CD4-positive, alpha-beta memory T cell (primary cell): Measurements from ENCODE around the gene METTL23. TPM values are rescaled to one million over a fixed set of nuclear protein-coding genes. Genes with fewer than 3 reads are reported as not detected.

ENCODE experiments used
- CTCF ChIA-PET: fragments of 350-600 bp; sonication (Branson Sonifier 250); formaldehyde crosslinking; loops from one replicate; lab custom pipeline; 2021; ENCODE audit warnings: inconsistent platforms; ENCODE audit not compliant: partially characterized antibody; lab: Charles Lee
- POLR2A ChIA-PET: fragments of 350-600 bp; sonication (Branson Sonifier 250); formaldehyde crosslinking; loops from one replicate; lab custom pipeline; 2021; ENCODE audit not compliant: partially characterized antibody; lab: Charles Lee
- DNase-seq, 5 donors: peaks; one replicate each; pipeline versions ENCODE4 v3.0.0 to v3.0.0-alpha.2; 2020 to 2022; ENCODE audit warnings: mixed read lengths in 1 of 5
- H3K27ac ChIP-seq: one replicate; pipeline ENCODE4 v1.7.0; 2013; ENCODE audit warnings: low read depth, low read length
- H3K27me3 ChIP-seq: 2 replicates; pipeline ENCODE4 v1.7.0; 2013; ENCODE audit warnings: mild to moderate bottlenecking, low read length, moderate library complexity; ENCODE audit not compliant: insufficient read depth
- H3K36me3 ChIP-seq: 2 replicates; pipeline ENCODE4 v1.7.0; 2013; ENCODE audit warnings: mild to moderate bottlenecking, low read length, moderate library complexity; ENCODE audit not compliant: insufficient read depth
- H3K4me1 ChIP-seq: 2 replicates; pipeline ENCODE4 v1.7.0; 2013; ENCODE audit warnings: mild to moderate bottlenecking, low read length, moderate library complexity; ENCODE audit not compliant: insufficient read depth
- H3K4me3 ChIP-seq, 2 donors: one replicate each; pipeline ENCODE4 v1.7.0; 2013; ENCODE audit warnings: low read length in 2 of 2, mild to moderate bottlenecking in 1 of 2
- H3K9me3 ChIP-seq, 2 donors: one replicate each; pipeline ENCODE4 v1.7.0; 2013; ENCODE audit warnings: low read length in 2 of 2, control low read depth in 1 of 2; ENCODE audit not compliant: control insufficient read depth in 1 of 2
- H3K27ac Mint-ChIP-seq, 7 donors: one replicate each; pipeline ENCODE4 v1.8.0; 2020 to 2021; ENCODE audit warnings: mixed read lengths in 7 of 7, mild to moderate bottlenecking in 6 of 7, inconsistent platforms in 3 of 7, moderate library complexity in 3 of 7
- H3K27me3 Mint-ChIP-seq, 2 donors: one replicate each; pipeline ENCODE4 v1.8.0; 2020 to 2021; ENCODE audit warnings: mixed read lengths in 2 of 2
- H3K36me3 Mint-ChIP-seq, 2 donors: one replicate each; pipeline ENCODE4 v1.8.0; 2020 to 2021; ENCODE audit warnings: mixed read lengths in 2 of 2, inconsistent platforms in 1 of 2, mild to moderate bottlenecking in 1 of 2
- H3K4me1 Mint-ChIP-seq, 4 donors: one replicate each; pipeline ENCODE4 v1.8.0; 2020 to 2021; ENCODE audit warnings: mixed read lengths in 4 of 4, mild to moderate bottlenecking in 1 of 4
- H3K4me3 Mint-ChIP-seq, 8 donors: one replicate each; pipeline ENCODE4 v1.8.0; 2020 to 2021; ENCODE audit warnings: mixed read lengths in 8 of 8, mild to moderate bottlenecking in 7 of 8, moderate library complexity in 6 of 8, inconsistent platforms in 3 of 8
- H3K9me3 Mint-ChIP-seq, 8 donors: one replicate each; pipeline ENCODE4 v1.8.0; 2020 to 2021; ENCODE audit warnings: mixed read lengths in 8 of 8, mild to moderate bottlenecking in 5 of 8, inconsistent platforms in 3 of 8, moderate library complexity in 1 of 8
- intact Hi-C: fragments of 100-400 bp; cut with micrococcal nuclease; formaldehyde crosslinking; loops from one replicate; pipeline ENCODE4 v1.15.1; 2023
- polyA plus RNA-seq, 2 donors: library from polyadenylated mRNA; unstranded; fragments of 300-500 nt; fragmentation: Illumina TruSeq; gene quantifications; one replicate each; pipeline ENCODE4 v1.2.3, GENCODE V29; 2021
- total RNA-seq, 2 experiments: library from RNA; stranded (reverse); gene quantifications; one replicate each; pipeline ENCODE4 v1.2.3, GENCODE V29; 2021

METTL23 gene
- total and polyA plus RNA-seq, 4 experiments from 2014 or later: 75.5 to 156 (median 108) TPM

GRCh38 chr17:76686538-76687297 is 39.9 kb upstream of the METTL23 start:
- no peaks in the 10 kb centered on the region for H3K9me3 ChIP-seq
- no peaks in the 10 kb centered on the region for H3K36me3 ChIP-seq
- POLR2A ChIA-PET: no interaction called here
- CTCF ChIA-PET: interaction anchor here (1.3 kb wide), 1 partner anchor 164 kb away, joined by 5 read pairs; no protein-coding TSS in a partner anchor
- intact Hi-C loops: no loop called here
- peaks cover 3 to 8% (median 4%) of the 10 kb centered on the region in 4 donors for H3K4me1 Mint-ChIP-seq
- no peaks in the 10 kb centered on the region for H3K9me3 Mint-ChIP-seq
- H3K27ac Mint-ChIP-seq: no peak overlapping the region
- DNase-seq: no peak
- H3K27ac ChIP-seq: no peak overlapping the region
- H3K4me3 Mint-ChIP-seq: no peak overlapping the region
- no peak overlapping the region for H3K4me3 ChIP-seq
- no peaks in the 10 kb centered on the region for H3K27me3 ChIP-seq
- no peaks in the 10 kb centered on the region for H3K36me3 Mint-ChIP-seq
- peaks cover 13% of the 10 kb centered on the region for H3K4me1 ChIP-seq
- peaks cover 0 to 3% of the 10 kb centered on the region in 2 donors for H3K27me3 Mint-ChIP-seq

DNA sequence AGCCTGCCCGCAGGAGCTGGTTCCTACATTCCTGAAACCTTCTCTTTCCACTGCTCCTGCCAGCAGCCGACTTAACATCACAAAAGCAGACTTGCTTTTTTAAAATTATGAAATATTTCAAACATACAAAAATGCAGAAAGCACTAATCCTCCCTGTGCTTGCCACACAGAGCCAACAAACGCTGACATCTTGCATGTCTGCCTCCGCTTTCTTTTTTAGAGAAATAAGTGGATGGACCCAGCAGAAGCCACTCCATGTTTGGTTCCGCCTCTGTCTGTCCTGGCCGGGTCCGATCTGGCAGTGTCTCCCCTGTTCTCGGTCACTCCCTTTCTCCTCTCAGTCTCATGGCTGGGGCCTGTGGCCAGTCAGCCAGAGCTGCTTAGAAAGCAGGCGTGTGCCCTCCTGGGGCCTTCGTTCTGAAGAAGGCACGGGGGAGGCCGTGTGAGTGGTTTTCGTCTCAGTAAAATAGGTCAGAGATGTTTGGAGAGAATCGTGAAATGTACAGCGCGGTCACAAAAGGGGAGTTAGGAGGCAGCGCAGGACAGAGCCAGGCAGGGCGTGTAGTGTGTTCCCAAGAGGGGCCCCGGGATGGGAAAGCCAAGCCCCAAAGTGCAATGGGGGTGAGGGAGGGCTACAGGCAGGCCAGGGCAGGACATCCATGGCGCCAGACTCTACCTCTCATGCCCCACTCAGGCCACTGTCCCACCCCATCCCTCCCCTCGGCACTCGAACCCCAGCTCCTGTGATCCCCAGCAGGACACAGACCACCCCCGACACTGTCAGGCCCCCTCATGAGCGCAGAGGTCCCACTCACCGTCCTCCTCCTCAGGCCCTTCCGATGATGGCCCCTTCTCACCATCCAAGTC is 39.1 kb upstream of the METTL23 start:
- H3K4me3 Mint-ChIP-seq: no peak overlapping the region
- POLR2A ChIA-PET: no interaction called here
- intact Hi-C loops: no loop called here

DNA sequence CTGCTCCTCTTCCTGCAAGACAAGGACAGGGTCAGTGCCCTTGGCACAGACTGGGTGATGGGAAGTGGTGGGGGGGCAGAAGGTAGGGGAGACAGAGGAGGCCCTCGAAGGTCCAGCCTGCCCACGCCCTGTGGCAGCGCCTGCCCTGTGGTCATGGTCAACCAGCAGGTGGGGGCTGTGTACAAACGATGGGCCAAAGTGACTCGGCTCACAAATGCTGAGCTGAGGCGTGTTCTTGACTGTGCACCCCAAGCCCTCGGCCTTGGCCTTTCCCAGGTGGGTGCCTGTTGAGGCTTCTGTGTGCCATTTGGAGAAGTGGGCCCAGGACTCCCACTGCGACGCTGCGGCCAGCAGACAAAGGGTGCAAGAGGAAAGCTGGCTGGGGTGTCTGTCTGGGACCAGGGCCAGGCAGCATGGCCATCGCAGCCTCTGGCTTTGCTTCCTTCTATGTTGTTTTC is 38.4 kb upstream of the METTL23 start:
- ChIA-PET POLR2A (no interaction called here), CTCF (interaction anchor here (1.1 kb wide), 1 partner anchor 26 kb away, joined by 3 read pairs; no protein-coding TSS in a partner anchor)
- peaks cover 0 to 3% of the 10 kb centered on the region in 2 donors for H3K27me3 Mint-ChIP-seq
- no peak overlapping the region for H3K4me3 Mint-ChIP-seq
- H3K36me3 Mint-ChIP-seq: no peaks in the 10 kb centered on the region
- peak overlapping the region in 1 of 7 donors; percentile 72 for H3K27ac Mint-ChIP-seq
- Histone ChIP-seq H3K27me3 (no peaks in the 10 kb centered on the region), H3K36me3 (no peaks in the 10 kb centered on the region), H3K9me3 (no peaks in the 10 kb centered on the region), H3K27ac (no peak overlapping the region), H3K4me1 (no peaks in the 10 kb centered on the region), H3K4me3 (no peak overlapping the region)
- DNase-seq: no peak
- H3K4me1 Mint-ChIP-seq: no peaks in the 10 kb centered on the region
- intact Hi-C loops: no loop called here
- no peaks in the 10 kb centered on the region for H3K9me3 Mint-ChIP-seq

More for the DNA sequence above, 39.1 kb upstream of the METTL23 start:
- peaks cover 5% of the 10 kb centered on the region for H3K4me1 ChIP-seq
- DNase-seq: no peak
- no peaks in the 10 kb centered on the region for H3K36me3 Mint-ChIP-seq
- H3K36me3 ChIP-seq: no peaks in the 10 kb centered on the region
- no peaks in the 10 kb centered on the region for H3K27me3 ChIP-seq
- peak overlapping the region in 1 of 7 donors; percentile 72 for H3K27ac Mint-ChIP-seq
- H3K4me3 ChIP-seq: no peak overlapping the region
- H3K9me3 ChIP-seq: no peaks in the 10 kb centered on the region
- no peaks in the 10 kb centered on the region for H3K4me1 Mint-ChIP-seq
- no peaks in the 10 kb centered on the region for H3K9me3 Mint-ChIP-seq
- CTCF ChIA-PET: interaction anchor here (1.3 kb wide), 1 partner anchor 165 kb away, joined by 5 read pairs; no protein-coding TSS in a partner anchor
- no peak overlapping the region for H3K27ac ChIP-seq
- H3K27me3 Mint-ChIP-seq: peaks cover 0 to 3% of the 10 kb centered on the region in 2 donors

DNA sequence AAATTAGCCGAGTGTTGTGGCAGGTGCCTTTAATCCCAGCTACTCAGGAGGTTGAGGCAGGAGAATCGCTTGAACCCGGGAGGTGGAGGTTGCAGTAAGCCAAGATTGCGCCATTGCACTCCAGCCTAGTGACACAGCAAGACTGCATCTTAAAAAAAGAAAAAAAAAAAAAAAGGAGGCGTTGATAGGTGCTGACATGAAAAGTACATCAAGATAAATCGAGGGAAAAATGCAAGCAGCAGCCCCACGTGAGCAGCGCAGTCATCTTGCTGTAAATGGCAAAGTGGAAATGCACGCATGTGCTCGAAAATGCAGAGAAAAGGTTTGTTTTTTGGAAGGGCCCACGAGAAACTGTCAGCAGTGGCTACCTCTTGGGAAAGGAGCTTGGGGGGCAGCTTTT is 36.8 kb upstream of the METTL23 start:
- DNase-seq: no peak
- Mint-ChIP-seq H3K4me3 (no peak overlapping the region), H3K27me3 (peaks cover 0 to 3% of the 10 kb centered on the region in 2 donors), H3K4me1 (no peaks in the 10 kb centered on the region), H3K36me3 (no peaks in the 10 kb centered on the region), H3K27ac (no peak overlapping the region), H3K9me3 (no peaks in the 10 kb centered on the region)
- Histone ChIP-seq H3K27ac (no peak overlapping the region), H3K4me1 (no peaks in the 10 kb centered on the region), H3K36me3 (no peaks in the 10 kb centered on the region), H3K9me3 (no peaks in the 10 kb centered on the region), H3K4me3 (no peak overlapping the region), H3K27me3 (no peaks in the 10 kb centered on the region)
- ChIA-PET CTCF (interaction anchor here (1.3 to 3.1 kb wide), 2 partner anchors 8 to 24 kb away, joined by 6 to 15 read pairs; no protein-coding TSS in a partner anchor), POLR2A (no interaction called here)
- intact Hi-C loops: no loop called here

DNA sequence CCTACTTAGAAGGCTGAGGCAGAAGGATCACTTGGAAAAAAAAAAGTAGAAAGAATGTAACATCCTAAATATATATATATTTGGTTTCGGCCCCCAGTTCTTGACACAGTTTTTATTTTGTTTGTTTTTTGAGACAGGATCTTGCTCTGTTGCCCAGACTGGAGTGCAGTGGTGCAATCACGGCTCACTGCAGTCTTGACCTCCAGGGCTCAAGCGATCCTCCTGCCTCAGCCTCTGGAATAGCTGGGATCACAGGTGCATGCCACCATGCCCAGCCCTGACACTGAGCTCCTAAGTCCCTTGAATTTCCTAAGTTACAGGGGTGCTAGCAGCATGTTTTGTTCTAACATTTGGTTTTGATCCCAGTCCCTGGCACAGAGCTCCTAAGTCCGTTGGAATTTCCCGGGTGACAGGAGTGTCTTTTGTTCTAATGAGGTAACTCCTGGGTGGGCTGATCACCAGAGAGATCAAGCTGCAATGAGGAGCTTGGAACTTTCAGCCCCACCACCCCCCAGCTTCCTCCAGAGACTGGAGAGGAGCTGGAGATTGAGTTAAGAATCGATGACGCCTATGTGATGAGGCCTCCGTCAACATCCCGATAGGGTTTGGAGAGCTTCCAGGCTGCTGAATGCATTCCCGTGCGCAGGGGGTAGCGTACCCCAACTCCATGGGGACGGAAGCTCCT is 35.9 kb upstream of the METTL23 start:
- no peak for DNase-seq
- intact Hi-C loops: no loop called here
- Mint-ChIP-seq H3K27ac (no peak overlapping the region), H3K4me1 (peaks cover 0 to 8% (median 3%) of the 10 kb centered on the region in 4 donors), H3K4me3 (no peak overlapping the region), H3K9me3 (no peaks in the 10 kb centered on the region), H3K27me3 (no peaks in the 10 kb centered on the region), H3K36me3 (no peaks in the 10 kb centered on the region)
- POLR2A ChIA-PET: no interaction called here
- no peaks in the 10 kb centered on the region for H3K4me1 ChIP-seq
- H3K9me3 ChIP-seq: no peaks in the 10 kb centered on the region
- H3K4me3 ChIP-seq: no peak overlapping the region
- CTCF ChIA-PET: interaction anchor here (1.0 to 3.1 kb wide), 4 partner anchors 9 to 376 kb away, joined by 3 to 15 read pairs (median 5); no protein-coding TSS in a partner anchor
- no peaks in the 10 kb centered on the region for H3K36me3 ChIP-seq
- H3K27ac ChIP-seq: no peak overlapping the region
- no peaks in the 10 kb centered on the region for H3K27me3 ChIP-seq

GRCh38 chr17:76691379-76692191 is 35.1 kb upstream of the METTL23 start:
- ChIA-PET POLR2A (no interaction called here), CTCF (interaction anchor here (1.0 to 3.1 kb wide), 4 partner anchors 10 to 375 kb away, joined by 3 to 15 read pairs (median 5); no protein-coding TSS in a partner anchor)
- no peaks in the 10 kb centered on the region for H3K9me3 Mint-ChIP-seq
- Histone ChIP-seq H3K9me3 (no peaks in the 10 kb centered on the region), H3K36me3 (no peaks in the 10 kb centered on the region), H3K4me1 (peaks cover 1% of the 10 kb centered on the region), H3K27ac (no peak overlapping the region), H3K27me3 (no peaks in the 10 kb centered on the region), H3K4me3 (no peak overlapping the region)
- no peaks in the 10 kb centered on the region for H3K27me3 Mint-ChIP-seq
- H3K36me3 Mint-ChIP-seq: no peaks in the 10 kb centered on the region
- H3K27ac Mint-ChIP-seq: no peak overlapping the region
- intact Hi-C loops: no loop called here
- DNase-seq: no peak
- peaks cover 0 to 15% (median 4%) of the 10 kb centered on the region in 4 donors for H3K4me1 Mint-ChIP-seq
- H3K4me3 Mint-ChIP-seq: no peak overlapping the region
